ENCODE measurements around the gene SRRM5. TPM values are rescaled to one million over a fixed set of nuclear protein-coding genes. Genes with fewer than 3 reads are reported as not detected.

The SRRM5 gene
- total RNA-seq, 1 experiment from 2014 or later, result 0.70 TPM

GRCh38 chr19:43610493-43610892 is 1.4 kb upstream of the SRRM5 start:
- H3K79me1 ChIP-seq (ENCODE audit: insufficient read depth, low read depth, low read length, poor library complexity, severe bottlenecking), result no peaks in the 10 kb centered on the region
- no peak overlapping the region for H2BK20ac ChIP-seq (ENCODE audit: low read depth, low read length, poor library complexity, severe bottlenecking)
- H3K27ac ChIP-seq (ENCODE audit: insufficient read length, low read depth, low read length), result no peak overlapping the region
- H3K56ac ChIP-seq (ENCODE audit: insufficient read length, low read depth, low read length), result no peak overlapping the region
- no peaks in the 10 kb centered on the region for H3K4me1 ChIP-seq (ENCODE audit: insufficient read depth, low read length)
- peaks cover 33 to 46% (median 42%) of the 10 kb centered on the region in 3 experiments for H3K36me3 Mint-ChIP-seq (ENCODE audit: insufficient read depth in 1 of 3, low read depth in 3 of 3)
- H2BK12ac ChIP-seq (ENCODE audit: insufficient read length, low read depth, low read length), result no peak overlapping the region
- no peak overlapping the region for H3K23ac ChIP-seq (ENCODE audit: insufficient read length, low read depth, low read length)
- no peak for TF ChIP-seq CTCF (conservative IDR thresholded peaks at IDR 0.05)
- H3K18ac ChIP-seq (ENCODE audit: insufficient read length, low read depth, low read length), result no peak overlapping the region
- no peak overlapping the region for H2BK5ac ChIP-seq (ENCODE audit: insufficient read length, low read length)
- no peaks in the 10 kb centered on the region; the same call in 1 of the 2 replicates for H3K27me3 Mint-ChIP-seq (ENCODE audit: low read depth)
- H3K4me3 Mint-ChIP-seq, result no peak overlapping the region
- peaks cover 7 to 8% of the 10 kb centered on the region in 2 experiments for H3K4me1 Mint-ChIP-seq
- DNase-seq, result peak; percentile 35
- H3K27me3 ChIP-seq (ENCODE audit: insufficient read depth, low read length), result no peaks in the 10 kb centered on the region
- no peak overlapping the region for H3K4ac ChIP-seq (ENCODE audit: low read depth, low read length)
- no peaks in the 10 kb centered on the region for H3K79me2 ChIP-seq (ENCODE audit: insufficient read depth, low read length)
- no peak overlapping the region for H3T11ph ChIP-seq (ENCODE audit: low read length)
- no peak overlapping the region for H4K91ac ChIP-seq (ENCODE audit: insufficient read length, low read depth, low read length)
- peaks cover 3% of the 10 kb centered on the region in 2 experiments; a peak in 4 of 5 replicates for H3K9me3 Mint-ChIP-seq
- no peaks in the 10 kb centered on the region for H3K23me2 ChIP-seq (ENCODE audit: insufficient read length, low read depth, low read length, poor library complexity, severe bottlenecking)
- no peaks in the 10 kb centered on the region for H3K9me3 ChIP-seq (ENCODE audit: control insufficient read depth, low read depth, low read length)
- H2AFZ ChIP-seq (ENCODE audit: low read length), result no peak overlapping the region
- no peaks in the 10 kb centered on the region for H4K20me1 ChIP-seq (ENCODE audit: control insufficient read depth, insufficient read depth, insufficient read length)
- H3K9ac ChIP-seq (ENCODE audit: extremely low read depth, insufficient read length, low read length), result no peak overlapping the region
- H3K14ac ChIP-seq (ENCODE audit: insufficient read depth, low read length), result no peak overlapping the region
- WGBS (ENCODE audit: extremely low coverage, insufficient read length, low lambda C conversion rate), result no CpG with 5 or more reads among the region's 3 CpGs
- H3K27ac Mint-ChIP-seq, result peak overlapping the region; percentile 36 to 89 (median 49); a peak in 4 of 7 replicates
- no peak overlapping the region for H2BK15ac ChIP-seq (ENCODE audit: low read depth, low read length)
- H2BK120ac ChIP-seq (ENCODE audit: low read depth, low read length, poor library complexity, severe bottlenecking), result no peak overlapping the region
- H4K8ac ChIP-seq (replicated peaks; ENCODE audit: insufficient read length, low read depth, low read length), result no peak overlapping the region
- H3K4me2 ChIP-seq (ENCODE audit: insufficient read depth, insufficient read length, low read length), result no peak overlapping the region
- no peak overlapping the region for H4K5ac ChIP-seq (ENCODE audit: insufficient read length, low read depth, low read length)
- no peak overlapping the region for H2AK5ac ChIP-seq (ENCODE audit: insufficient read length, low read length)
